SKM-1 treated with dmso at 0.1 percent for 144 hours (cell line): ENCODE results near the gene MAD2L2.
A peak's percentile ranks its signal among the peaks of the same experiment; 100 is the strongest.

Source experiments
- DNase-seq: peaks from one replicate; lab custom pipeline; 2025; ENCODE audit not compliant: unreplicated experiment; lab: John Stamatoyannopoulos, UW

MAD2L2 gene

GRCh38 chr1:11684070-11684469, 3.1 kb upstream of the MAD2L2 start:
- no peak for DNase-seq

GRCh38 chr1:11682799-11683198, 1.9 kb upstream of the MAD2L2 start:
- no peak for DNase-seq

DNA sequence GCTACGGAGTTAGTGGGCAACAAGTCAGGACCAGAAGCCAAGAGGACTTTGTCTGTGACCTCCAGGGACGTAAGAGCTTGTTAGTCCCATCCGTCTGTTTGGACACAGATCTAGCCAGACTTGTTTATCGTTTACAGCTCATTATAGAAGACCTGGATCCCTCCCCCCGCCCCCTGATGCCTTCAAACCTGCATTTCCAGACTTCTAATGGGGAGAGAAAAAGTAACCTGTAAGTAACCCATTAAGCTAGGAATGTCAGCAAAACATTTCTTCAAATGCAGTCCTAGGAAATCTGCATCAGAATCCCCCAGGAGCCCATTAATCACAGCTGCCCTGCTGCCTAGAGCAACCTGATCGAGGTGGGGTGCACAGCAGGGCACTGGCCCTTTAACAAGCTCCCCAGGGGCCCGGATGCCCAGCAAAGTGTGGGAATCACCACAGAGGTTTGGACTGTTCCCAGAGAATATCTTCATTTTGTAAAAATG, 1.4 kb upstream of the MAD2L2 start:
- DNase-seq: no peak

- DNase-seq: peak; percentile 52
Observed at GRCh38 chr1:11680270-11681070, 478 bp downstream of the MAD2L2 start.

DNA sequence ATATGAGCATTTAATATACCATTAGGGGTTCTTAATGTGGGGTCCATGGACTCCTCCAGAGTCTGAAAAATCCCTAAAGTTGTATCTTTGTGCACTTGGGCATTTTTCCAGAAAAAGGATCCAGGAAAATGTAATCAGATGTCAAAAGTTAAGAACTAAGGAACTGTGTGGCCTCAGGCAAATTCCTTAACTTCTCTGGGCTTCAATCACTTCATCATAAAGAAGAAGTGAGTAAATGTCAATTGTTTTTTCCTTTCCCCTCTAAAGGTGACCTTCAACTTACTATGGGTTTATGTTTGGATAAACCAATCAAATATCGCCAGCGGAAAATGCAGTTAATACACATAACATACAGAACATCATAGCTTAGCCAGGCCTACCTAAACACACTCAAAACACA, 2.5 kb downstream of the MAD2L2 start:
- DNase-seq: no peak

DNA sequence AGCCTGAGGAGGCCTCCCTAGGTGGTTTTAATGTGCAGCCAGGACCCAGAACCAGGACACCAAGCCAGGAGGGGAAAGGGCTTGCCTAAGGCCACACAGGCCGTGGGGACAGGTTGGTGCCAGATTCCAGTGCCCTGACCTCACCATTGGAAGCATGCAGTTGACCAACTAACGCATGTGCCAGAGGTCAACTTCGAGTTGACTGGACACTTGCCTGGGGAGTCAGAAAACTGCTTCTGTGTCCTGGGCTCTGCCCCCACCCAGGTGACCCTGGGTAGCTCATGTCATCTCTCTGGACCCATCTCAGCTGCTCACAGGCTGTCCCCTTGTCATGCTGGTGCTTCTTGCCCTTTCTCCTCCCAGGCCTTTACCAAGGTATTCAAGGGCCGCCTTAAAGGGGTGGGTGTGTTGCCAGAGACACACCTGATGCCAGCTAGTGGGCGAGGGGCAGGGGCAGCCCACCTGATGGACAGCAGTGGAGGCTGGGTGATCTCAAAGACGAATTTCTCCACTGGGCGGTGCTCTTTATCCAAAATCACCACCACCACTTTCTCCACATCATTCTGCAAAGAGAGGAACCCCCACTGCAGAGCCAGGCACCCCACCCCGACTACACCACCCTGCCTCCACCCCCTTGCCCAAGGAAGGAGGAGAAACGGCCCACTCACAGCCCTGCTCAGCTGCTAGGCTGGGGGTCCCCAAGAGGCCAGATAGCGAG, 4.4 kb downstream of the MAD2L2 start:
- DNase-seq: no peak

DNA sequence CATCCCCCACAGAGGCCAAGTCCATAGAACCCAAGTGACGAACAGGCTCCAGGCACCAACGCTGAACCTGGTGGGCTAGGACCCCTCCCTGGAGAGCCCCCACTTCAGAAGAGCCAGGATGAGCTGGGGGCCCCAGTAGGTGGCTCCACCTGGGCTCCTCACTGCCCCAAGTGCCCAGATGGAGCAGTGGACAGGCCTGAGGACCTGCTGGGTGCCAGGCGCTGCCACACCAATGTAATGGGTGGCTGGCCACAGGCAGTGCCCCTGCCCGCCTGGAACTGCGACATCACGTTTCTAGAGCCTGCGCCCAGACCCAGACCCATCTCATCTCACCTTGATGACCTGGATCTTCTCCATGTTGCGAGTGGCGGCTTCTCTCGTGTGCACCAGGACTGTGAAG, 5.6 kb downstream of the MAD2L2 start:
- no peak for DNase-seq

- DNase-seq: no peak
Observed at GRCh38 chr1:11674488-11674887, 6.5 kb downstream of the MAD2L2 start.

DNA sequence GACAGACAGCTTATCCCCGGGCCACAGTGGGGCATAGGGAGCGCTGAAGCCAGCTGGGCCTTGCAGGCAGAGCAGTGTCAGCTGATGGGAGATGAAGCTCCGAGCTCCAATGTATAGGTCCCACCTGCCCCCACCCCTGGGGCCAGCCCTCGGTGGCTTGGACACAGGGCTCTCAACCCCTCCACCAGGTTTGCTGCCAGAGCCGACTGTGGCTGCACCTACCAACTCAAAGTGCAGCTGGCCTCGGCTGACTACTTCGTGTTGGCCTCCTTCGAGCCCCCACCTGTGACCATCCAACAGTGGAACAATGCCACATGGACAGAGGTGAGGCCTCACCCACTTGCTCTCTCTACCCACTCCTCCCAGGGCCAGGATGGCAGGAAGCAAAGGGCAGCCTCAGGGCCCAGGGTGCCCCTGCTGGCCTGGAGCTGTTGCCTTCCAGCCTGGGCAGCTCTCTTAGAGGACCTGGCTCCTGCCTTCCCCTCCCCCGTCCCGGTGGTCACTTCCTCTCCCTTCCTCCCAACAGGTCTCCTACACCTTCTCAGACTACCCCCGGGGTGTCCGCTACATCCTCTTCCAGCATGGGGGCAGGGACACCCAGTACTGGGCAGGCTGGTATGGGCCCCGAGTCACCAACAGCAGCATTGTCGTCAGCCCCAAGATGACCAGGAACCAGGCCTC, 7.7 kb downstream of the MAD2L2 start:
- DNase-seq: no peak

- DNase-seq: no peak
Observed at GRCh38 chr1:11671544-11672286, 9.2 kb downstream of the MAD2L2 start.

GRCh38 chr1:11671205-11671543, 9.8 kb downstream of the MAD2L2 start:
- no peak for DNase-seq

DNA sequence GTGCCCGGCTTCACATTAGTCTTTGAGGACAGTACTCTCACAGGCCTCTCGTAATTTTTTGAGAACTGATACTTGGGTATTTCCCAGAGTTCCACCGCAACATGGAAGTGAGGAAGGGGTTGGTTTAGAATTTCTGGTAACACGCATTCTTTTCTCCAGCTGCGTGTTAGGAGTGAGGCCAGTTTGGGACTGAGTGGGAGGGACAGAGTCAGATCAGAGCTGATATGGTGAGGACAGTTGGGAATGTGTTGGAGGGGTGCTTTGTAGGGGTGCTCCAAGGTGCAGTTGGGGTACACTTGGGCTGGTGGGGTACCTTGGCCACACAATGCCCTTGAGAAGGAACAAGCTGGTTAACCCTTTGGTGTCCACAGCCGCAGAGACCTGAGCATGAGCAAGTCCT, 10.2 kb downstream of the MAD2L2 start:
- DNase-seq: no peak

DNA sequence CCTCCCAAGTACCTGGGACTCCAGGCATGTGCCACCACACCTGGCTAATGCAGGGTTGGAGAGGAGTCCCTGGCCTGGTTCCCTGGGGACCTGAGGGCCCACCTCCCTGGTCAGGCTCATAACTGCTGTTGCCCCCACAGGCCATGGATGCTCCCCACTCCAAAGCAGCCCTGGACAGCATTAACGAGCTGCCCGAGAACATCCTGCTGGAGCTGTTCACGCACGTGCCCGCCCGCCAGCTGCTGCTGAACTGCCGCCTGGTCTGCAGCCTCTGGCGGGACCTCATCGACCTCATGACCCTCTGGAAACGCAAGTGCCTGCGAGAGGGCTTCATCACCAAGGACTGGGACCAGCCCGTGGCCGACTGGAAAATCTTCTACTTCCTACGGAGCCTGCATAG, 12.4 kb downstream of the MAD2L2 start:
- no peak for DNase-seq

DNA sequence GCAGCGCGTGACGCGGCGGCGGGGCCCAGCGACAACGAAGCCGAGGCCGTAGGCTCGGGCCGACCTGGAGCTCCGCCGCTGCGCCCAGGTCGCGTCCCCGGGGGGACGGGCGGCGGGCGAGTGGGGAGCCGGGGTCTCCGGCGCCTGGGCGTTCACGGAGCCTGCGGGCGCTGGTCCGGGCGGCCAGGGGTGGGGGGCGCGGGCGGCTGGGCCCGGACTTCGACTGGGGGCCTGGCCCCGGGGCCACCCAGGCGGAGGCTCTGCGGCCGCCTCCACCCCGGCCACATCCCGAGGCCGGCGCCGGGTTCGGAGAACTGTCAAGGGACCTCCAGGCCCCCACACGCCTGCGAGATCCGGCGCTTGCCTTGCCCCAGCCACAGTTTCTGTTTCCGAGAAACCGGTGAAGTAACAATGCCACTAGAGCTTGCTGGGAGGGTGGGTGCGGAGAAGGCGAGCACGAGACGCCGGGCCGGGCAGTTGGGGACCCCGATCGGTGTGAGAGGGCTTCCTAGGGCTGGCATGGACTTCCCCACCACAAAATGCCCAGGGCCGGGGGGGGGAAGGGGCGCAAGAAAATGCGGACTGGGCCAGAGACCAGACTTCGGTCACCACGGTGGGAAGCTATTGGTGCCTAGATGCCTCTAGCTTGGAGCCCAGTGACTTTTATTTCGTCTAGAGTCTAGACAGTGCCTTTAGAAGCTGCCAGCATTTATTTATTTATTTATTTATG, 16.4 kb downstream of the MAD2L2 start:
- peak; percentile 39 for DNase-seq

DNA sequence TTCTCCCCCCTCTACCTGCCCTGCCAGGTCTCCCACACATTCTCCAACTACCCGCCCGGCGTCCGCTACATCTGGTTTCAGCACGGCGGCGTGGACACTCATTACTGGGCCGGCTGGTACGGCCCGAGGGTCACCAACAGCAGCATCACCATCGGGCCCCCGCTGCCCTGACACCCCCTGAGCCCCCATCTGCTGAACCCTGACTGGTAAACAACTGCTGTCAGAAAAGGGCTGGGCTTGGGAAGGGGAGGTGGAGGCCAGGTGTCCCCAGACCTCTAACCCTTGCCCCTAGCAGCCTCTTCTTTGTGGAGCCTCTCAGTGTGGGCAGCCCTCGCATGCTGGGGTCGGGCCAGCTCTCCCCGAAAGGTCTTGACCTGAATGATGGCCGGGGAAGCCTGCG, 19.8 kb downstream of the MAD2L2 start:
- no peak for DNase-seq

DNA sequence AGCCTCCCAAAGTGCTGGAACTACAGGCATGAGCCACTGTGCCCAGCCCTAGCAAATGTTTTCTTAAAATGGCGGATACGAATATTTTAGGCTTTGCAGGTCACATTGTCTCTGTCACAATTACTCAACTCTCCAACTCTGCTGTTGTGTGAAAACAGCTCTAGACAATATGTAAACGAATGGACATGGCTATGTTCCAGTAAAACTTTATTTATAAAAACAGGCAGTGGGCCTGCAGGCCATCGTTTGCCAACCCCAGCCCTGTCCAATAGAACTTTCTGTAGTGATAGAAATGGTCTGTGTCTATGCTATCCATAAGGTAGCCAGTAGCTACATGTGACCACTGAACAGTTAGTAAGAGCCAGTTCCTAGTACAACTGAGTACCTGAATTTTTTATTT, 21.2 kb downstream of the MAD2L2 start:
- DNase-seq: no peak

DNA sequence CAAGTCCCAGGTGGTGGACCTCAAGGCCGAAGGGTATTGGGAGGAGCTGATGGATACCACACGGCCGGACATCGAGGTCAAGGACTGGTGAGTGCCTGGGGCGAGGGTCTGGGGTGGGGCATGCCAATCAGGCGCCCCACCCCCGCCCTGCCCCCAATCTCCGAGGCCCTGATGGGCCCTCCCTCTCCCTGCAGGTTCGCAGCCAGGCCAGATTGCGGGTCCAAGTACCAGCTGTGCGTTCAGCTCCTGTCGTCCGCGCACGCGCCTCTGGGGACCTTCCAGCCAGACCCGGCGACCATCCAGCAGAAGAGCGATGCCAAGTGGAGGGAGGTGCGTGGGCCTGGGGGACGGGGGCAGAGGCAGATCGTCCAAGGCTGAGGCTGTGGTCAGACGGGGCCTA, 22.4 kb downstream of the MAD2L2 start:
- no peak for DNase-seq

DNA sequence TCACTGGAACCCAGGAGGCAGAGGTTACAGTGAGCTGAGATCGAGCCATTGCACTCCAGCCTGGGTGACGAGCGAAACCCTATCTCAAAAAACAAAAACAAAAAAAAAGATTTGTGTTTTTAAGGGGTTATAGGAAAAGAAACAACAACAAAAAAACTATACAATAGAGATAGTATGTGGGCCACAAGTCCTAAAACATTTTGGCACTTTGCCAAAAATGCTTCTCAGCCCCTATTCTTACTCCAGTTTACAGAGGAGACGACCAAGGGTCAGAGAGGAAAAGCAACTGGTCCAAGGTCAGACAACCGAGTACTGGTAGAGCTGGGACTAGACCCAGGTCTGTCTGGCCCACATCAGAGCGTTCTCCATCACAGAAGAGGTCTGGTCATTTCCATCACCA, 23.3 kb downstream of the MAD2L2 start:
- DNase-seq: no peak

DNA sequence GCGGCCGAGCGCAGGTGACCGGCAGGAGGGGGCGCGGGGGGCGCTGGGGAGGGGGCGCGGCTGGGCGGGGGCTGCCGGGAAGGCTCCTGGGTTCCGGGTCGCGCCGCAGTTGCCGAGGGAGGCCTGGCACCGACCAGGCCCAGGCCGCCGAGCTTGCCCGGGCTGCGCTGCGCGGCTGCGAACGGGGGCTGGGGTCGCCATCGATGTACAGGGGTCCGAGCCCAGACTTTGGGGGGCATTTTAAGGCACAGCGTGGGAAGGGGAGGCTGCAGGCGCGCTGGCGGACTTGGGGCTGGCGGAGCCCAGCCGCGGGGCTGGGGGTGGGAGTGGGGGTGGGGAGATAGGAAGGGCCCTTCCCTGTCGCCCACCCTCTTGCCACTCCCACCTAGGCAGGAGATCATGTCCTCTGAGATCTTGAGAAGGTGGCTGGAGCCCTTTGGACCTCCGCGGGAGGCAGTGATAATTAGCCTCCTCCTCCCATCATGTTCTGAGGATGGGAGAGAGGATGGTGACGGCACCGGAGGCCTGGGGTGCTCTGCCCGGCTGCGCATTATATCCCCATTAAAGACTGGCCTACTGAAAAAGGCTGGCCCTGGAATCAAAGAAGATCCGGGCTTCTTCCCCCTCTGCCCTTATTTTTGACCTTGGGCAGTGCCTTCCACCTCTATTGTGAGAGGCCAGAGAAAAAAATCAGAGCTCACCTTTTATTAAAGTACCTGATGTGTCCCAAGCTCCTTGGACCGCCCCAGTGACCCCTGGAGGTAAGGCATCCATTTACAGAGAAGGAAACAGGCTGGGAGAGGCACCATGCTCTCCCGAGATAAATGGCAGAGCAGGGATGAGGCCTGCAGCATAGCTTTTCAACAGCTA, 25.8 kb downstream of the MAD2L2 start:
- DNase-seq: no peak
